SK-N-MC (cell line): ENCODE results near the gene ZNF618.

Source experiments
- FOXP2 ChIP-seq: optimal IDR thresholded peaks from 2 replicates; pipeline ENCODE3; 2011; ENCODE audit warnings: mild to moderate bottlenecking, moderate library complexity; ENCODE audit not compliant: insufficient read depth; ENCODE audit errors: extremely low read length, control extremely low read depth
- POLR2AphosphoS5 ChIP-seq: IDR thresholded peaks from 2 replicates; pipeline ENCODE4 v1.6.1; 2012; ENCODE audit warnings: mild to moderate bottlenecking, low read depth, low read length, borderline replicate concordance

GRCh38 chr9:113844466-113844865 lies 31.6 kb upstream of the ZNF618 start:
- TF ChIP-seq POLR2AphosphoS5 (no peak), FOXP2 (no peak)
